C4-2B (cell line): ENCODE measurements around the gene SYP.
A peak's percentile ranks its signal among the peaks of the same experiment; 100 is the strongest.
"Not testable (repeated sequence)": the region's sequence is repeated elsewhere in the genome, so short reads cannot be mapped to it uniquely, and the experiment has no call there.

ENCODE experiments used
- H3K27ac ChIP-seq: fragments of 450-650 bp; 2 replicates; pipeline ENCODE4 v1.5.1; 2017
- ZFX ChIP-seq: fragments of 450-650 bp; IDR thresholded peaks from 2 replicates; pipeline ENCODE4 v1.6.1; 2017
- TF ChIP-seq, protein P1 (sequence below): fragments of 450-650 bp; conservative IDR thresholded peaks from 2 replicates; pipeline ENCODE4 v1.5.1; 2017; ENCODE audit warnings: mild to moderate bottlenecking

Gene SYP

DNA sequence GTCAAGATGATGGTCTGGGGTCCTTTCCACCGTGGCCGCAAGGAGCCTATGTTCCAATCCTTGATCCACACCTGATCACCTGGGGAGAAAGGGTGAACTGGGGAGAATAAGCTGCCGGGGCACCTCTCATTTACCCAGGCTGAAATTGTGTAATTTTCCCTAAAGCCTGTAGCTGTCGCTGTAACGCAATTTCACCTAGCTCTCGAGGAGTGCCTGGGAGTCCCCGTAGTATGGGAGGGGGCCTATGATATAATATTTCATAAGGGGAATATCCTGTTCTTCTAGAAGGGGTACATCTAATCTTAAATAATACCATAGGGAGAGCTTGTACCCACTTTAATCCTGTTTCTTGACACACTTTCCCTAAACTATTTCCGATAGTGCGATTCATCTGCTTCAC is 57.7 kb downstream of the SYP start:
- H3K27ac ChIP-seq = not testable (repeated sequence)
- TF ChIP-seq, protein P1, sequence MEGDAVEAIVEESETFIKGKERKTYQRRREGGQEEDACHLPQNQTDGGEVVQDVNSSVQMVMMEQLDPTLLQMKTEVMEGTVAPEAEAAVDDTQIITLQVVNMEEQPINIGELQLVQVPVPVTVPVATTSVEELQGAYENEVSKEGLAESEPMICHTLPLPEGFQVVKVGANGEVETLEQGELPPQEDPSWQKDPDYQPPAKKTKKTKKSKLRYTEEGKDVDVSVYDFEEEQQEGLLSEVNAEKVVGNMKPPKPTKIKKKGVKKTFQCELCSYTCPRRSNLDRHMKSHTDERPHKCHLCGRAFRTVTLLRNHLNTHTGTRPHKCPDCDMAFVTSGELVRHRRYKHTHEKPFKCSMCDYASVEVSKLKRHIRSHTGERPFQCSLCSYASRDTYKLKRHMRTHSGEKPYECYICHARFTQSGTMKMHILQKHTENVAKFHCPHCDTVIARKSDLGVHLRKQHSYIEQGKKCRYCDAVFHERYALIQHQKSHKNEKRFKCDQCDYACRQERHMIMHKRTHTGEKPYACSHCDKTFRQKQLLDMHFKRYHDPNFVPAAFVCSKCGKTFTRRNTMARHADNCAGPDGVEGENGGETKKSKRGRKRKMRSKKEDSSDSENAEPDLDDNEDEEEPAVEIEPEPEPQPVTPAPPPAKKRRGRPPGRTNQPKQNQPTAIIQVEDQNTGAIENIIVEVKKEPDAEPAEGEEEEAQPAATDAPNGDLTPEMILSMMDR = peak; percentile 18

DNA sequence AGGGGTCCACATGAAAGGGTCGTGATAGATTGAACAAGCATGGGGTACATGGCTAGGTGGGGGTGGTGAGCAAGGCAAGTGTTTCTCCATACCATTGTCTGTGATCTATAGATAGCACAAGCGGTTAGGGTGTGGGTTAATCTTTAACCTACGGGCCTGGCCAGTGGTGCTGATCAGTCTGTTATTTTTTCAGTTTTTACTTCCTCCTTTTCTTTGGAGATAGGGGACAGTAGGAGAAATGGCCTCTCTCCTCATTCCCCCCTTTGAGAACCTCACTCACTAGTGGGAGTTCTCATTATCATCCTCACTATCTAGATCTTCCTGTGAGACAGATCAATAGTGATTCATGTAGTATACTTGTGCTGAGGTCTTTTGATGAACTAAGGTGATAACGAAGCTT is 60.3 kb downstream of the SYP start:
- H3K27ac ChIP-seq = no peak overlapping the region
- TF ChIP-seq, protein P1 = no peak
- no peak for TF ChIP-seq ZFX
